Stimulated activated CD8-positive, alpha-beta memory T cell treated with anti-CD3 and anti-CD28 coated beads, Interleukin-15, amount 100 ng/mL, for 48 hours (primary cell): Measurements from ENCODE around the gene SOX1.

Experiments used
- DNase-seq, 2 donors: peaks; one replicate each; pipeline ENCODE4 v3.0.0-alpha.2; 2020; ENCODE audit warnings: low read depth in 2 of 2

The SOX1 gene

GRCh38 chr13:112058941-112059340 is 8.0 kb upstream of the SOX1 start:
- DNase-seq, result no peak

- DNase-seq, result no peak
These were observed 7.3 kb upstream of the SOX1 start for GRCh38 chr13:112059457-112060281.

- no peak for DNase-seq
These were observed 6.6 kb upstream of the SOX1 start for GRCh38 chr13:112060282-112060830.

- DNase-seq, result no peak
These were observed 6.0 kb upstream of the SOX1 start for GRCh38 chr13:112060899-112061366.

GRCh38 chr13:112061367-112062061 is 5.4 kb upstream of the SOX1 start:
- DNase-seq, result no peak

- DNase-seq, result no peak
These were observed 4.8 kb upstream of the SOX1 start for GRCh38 chr13:112062072-112062567.

GRCh38 chr13:112062571-112063570 is 4.1 kb upstream of the SOX1 start:
- no peak for DNase-seq

- DNase-seq, result no peak
These were observed 3.1 kb upstream of the SOX1 start for GRCh38 chr13:112063807-112064206.

- DNase-seq, result no peak
These were observed 2.7 kb upstream of the SOX1 start for GRCh38 chr13:112064222-112064621.

GRCh38 chr13:112065521-112065866 is 1.5 kb upstream of the SOX1 start:
- DNase-seq, result no peak

- no peak for DNase-seq
These were observed 904 bp upstream of the SOX1 start for GRCh38 chr13:112065867-112066623.

- peak; percentile 30 to 41 for DNase-seq
These were observed 335 bp upstream of the SOX1 start for GRCh38 chr13:112066624-112067004.

- DNase-seq, result no peak
These were observed 1.1 kb downstream of the SOX1 start for GRCh38 chr13:112067871-112068539.

GRCh38 chr13:112068540-112069060 is 1.7 kb downstream of the SOX1 start:
- DNase-seq, result no peak

GRCh38 chr13:112069061-112069844 is 2.3 kb downstream of the SOX1 start:
- no peak for DNase-seq

- no peak for DNase-seq
These were observed 2.9 kb downstream of the SOX1 start for GRCh38 chr13:112069845-112070251.

GRCh38 chr13:112071102-112071722 is 4.3 kb downstream of the SOX1 start:
- no peak for DNase-seq

- DNase-seq, result no peak
These were observed 5.0 kb downstream of the SOX1 start for GRCh38 chr13:112071723-112072533.
